Measurements from ENCODE around the gene RAPSN.

The RAPSN gene

DNA sequence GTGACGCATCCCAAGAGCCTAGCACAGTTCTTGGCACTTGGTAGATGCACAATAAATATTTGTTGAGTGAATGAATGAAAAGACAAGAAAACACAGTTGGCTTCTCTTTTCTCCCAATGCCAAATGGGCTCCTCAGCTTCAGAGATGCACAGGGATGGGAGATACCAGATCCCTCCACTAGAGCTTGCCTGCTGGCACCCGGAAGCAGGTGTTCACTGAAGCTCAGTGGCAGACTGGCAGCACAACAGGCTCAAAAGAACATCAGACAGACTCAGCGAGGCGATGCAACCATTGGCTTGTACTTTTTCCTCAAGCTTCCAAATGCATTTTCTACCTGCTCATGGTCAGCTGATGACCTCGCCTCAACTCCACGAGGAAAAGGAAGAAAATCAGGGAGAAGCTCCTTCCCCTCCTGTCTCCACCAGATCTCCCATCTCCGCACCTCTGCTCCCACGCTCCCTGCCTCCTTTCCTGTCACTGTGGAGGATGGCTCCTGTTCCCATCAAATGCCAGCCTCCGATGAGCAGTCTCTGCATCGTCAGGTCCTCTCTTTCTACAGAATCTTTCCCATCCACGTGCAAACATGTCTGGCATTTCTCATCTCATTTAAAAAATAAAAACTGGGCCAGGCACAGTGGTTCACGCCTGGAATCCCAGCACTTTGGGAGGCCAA lies 5.8 kb downstream of the RAPSN start:
- H3K4me3 ChIP-seq (ENCODE audit: low read depth, low read length) = no peak overlapping the region
- TF ChIP-seq, protein P1, sequence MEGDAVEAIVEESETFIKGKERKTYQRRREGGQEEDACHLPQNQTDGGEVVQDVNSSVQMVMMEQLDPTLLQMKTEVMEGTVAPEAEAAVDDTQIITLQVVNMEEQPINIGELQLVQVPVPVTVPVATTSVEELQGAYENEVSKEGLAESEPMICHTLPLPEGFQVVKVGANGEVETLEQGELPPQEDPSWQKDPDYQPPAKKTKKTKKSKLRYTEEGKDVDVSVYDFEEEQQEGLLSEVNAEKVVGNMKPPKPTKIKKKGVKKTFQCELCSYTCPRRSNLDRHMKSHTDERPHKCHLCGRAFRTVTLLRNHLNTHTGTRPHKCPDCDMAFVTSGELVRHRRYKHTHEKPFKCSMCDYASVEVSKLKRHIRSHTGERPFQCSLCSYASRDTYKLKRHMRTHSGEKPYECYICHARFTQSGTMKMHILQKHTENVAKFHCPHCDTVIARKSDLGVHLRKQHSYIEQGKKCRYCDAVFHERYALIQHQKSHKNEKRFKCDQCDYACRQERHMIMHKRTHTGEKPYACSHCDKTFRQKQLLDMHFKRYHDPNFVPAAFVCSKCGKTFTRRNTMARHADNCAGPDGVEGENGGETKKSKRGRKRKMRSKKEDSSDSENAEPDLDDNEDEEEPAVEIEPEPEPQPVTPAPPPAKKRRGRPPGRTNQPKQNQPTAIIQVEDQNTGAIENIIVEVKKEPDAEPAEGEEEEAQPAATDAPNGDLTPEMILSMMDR (IDR thresholded peaks at IDR 0.05; ENCODE audit: borderline replicate concordance, insufficient read depth, low read depth, low read length) = 0 out of 2 replicates have a peak, but pooled peaks have one; percentile 8

DNA sequence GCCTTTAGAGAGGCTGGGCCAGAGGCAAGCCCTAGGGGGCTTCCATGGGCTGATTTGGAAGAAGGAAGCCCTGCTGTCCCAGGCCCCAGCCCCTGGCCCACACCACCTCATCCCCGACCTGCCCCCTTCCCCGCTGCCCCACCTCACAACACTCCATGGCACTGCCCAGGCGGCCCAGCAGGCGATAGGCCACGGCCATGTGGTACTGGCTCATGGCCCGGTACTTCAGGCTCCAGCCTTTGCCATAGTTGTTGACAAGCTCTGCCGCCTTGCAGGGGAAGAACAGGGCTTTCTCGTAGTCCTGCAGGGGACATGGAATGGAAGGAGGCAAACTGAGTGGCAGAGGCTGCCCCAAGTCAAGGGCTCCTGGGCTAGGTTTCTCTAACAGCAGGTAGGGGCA lies 6.4 kb downstream of the RAPSN start:
- TF ChIP-seq, protein P1 (IDR thresholded peaks at IDR 0.05; ENCODE audit: borderline replicate concordance, insufficient read depth, low read depth, low read length) = no peak
- no peak overlapping the region for H3K4me3 ChIP-seq (ENCODE audit: low read depth, low read length)

DNA sequence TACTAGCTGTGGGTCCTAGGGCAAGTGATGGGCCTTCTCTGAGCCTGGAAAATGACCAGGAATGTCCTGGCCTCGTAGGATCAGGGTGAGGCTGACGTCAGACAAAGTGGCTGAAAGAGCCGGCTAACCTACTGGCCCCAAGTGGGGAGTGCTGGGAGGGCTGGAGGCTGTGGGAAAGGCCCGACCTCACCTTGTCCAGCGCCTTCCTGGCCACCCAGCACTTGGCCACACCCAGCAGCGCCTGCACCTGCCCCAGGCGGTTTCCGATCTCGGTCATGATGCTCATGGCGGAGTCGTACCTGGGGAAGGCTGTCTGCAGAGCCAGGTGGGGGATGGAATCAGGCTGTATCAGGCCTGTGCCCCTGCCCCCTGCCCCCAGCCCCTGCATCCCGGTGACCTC lies 7.5 kb downstream of the RAPSN start:
- H3K4me3 ChIP-seq (ENCODE audit: low read depth, low read length) = no peak overlapping the region
- TF ChIP-seq, protein P1 (IDR thresholded peaks at IDR 0.05; ENCODE audit: borderline replicate concordance, insufficient read depth, low read depth, low read length) = no peak

DNA sequence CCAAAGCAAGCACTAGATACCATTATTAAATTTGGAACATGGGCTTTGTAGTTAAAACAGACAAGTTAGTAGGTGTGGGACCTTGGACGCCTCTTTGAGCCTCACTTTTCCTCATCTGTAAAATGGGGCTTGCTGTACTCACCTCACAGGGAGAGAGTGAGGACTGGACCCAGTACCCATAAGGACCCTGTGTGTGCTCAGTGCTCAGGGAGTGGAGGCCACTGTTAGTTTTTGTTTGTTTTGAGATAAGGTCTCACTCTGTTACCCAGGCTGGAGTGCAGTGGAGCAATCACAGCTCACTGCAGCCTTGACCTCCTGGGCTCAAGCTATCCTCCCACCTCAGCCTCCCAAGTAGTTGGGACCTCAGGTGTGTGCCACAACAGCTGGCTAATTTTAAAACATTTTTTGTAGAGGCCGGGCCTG lies 8.9 kb downstream of the RAPSN start:
- no peak overlapping the region for H3K4me3 ChIP-seq (ENCODE audit: low read depth, low read length)
- TF ChIP-seq, protein P1 (IDR thresholded peaks at IDR 0.05; ENCODE audit: borderline replicate concordance, insufficient read depth, low read depth, low read length) = no peak

DNA sequence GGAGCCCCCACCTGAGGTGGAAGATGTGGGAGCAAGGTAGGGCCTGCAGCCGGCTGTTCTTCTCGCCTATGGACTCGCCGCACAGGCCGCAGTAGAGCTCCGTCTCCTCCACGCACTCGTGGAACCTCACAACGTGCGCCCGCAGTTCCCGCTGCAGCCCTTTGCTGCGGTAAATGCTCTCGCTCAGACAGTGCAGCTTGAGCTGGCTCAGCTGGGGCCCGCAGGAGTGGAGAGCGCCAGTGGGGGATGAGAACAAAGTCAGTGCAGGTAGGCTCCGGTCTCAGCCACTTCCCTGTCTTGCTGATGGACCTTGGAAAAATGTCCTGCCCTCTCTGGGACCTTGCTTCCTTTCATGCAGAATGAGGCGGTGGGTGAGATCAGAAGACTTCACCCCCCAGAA lies 10.2 kb downstream of the RAPSN start:
- H3K4me3 ChIP-seq (ENCODE audit: low read depth, low read length) = no peak overlapping the region
- TF ChIP-seq, protein P1 (IDR thresholded peaks at IDR 0.05; ENCODE audit: borderline replicate concordance, insufficient read depth, low read depth, low read length) = no peak

DNA sequence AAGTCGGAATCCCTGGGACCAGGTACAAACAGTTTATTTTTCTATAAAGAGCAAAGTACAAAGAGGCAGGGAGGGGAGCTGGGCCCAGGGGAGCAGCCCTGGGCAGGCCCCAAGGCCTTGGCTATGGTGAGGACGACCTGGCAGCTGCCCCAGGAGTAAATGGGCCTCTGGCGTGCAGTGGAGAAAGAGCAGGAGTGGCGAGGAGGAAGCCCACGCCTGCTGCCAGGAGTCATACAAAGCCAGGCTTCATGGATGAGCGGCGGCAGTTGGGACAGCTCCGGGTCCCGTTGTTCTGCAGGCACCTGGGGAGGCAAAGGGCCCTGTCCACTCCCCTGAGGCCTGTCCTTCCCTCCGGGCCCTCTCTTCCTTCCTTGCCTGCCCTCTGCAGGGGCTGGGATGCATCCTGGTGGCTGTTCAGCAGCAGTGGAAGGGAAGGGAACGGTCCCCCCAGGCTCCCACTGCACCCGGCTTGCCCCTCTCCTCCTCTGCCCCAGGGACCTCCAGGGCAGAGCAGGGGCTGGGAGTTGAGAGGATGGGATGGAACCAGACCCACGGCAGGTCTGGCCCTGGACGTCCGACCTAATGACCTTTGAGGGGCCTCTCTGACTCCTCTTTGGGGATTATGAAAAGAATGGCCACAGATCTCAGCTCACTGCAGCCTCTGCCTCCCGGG lies 11.1 kb downstream of the RAPSN start:
- no peak overlapping the region for H3K4me3 ChIP-seq (ENCODE audit: low read depth, low read length)
- TF ChIP-seq, protein P1 (IDR thresholded peaks at IDR 0.05; ENCODE audit: borderline replicate concordance, insufficient read depth, low read depth, low read length) = no peak

DNA sequence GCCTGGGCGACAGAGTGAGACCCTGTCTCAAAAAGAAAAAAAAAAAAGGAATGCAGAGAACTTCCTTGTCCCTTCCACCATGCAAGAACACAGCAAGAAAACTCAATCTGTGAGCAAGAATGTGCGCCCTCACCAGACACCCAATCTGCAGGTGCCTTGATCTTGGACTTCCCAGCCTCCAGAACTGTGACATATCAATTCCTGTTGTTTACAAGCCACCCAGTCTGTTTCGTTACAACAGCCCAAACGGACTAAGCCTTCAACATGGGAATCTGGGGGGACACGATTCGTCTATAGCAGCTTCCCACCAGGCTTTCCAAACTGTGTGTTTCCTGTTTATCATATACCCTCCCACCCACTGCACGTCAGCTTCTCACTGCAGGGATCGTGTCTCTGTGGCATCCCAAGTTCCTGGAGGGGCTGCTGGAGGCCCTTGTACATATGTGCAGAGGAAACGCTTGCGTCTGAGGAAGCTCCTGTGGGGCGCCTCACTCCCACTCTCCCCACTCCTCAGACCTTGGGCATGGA lies 11.7 kb downstream of the RAPSN start:
- H3K4me3 ChIP-seq (ENCODE audit: low read depth, low read length) = no peak overlapping the region
- TF ChIP-seq, protein P1 (IDR thresholded peaks at IDR 0.05; ENCODE audit: borderline replicate concordance, insufficient read depth, low read depth, low read length) = no peak

Measured in GM12875 (cell line).